HAP-1 (cell line): ENCODE results near the gene LDLRAP1.
A peak's percentile ranks its signal among the peaks of the same experiment; 100 is the strongest.
"Not testable (repeated sequence)": the region's sequence is repeated elsewhere in the genome, so short reads cannot be mapped to it uniquely, and the experiment has no call there.

Experiments used
- DNase-seq, 2 experiments: peaks; one replicate each; pipeline ENCODE4 v3.0.0-alpha.2; 2016 to 2020; ENCODE audit warnings: low spot score in 2 of 2
- H3K27me3 ChIP-seq: fragments of 250-450 bp; sonication (Bioruptor Pico); 2 replicates; pipeline ENCODE4 v1.5.1; 2020; ENCODE audit warnings: low read depth, mild to moderate bottlenecking, moderate library complexity
- H3K36me3 ChIP-seq: fragments of 250-450 bp; sonication (Bioruptor Pico); replicated peaks from 2 replicates; pipeline ENCODE4 v1.5.1; 2020; ENCODE audit warnings: mild to moderate bottlenecking
- H3K4me1 ChIP-seq: fragments of 250-450 bp; sonication (Bioruptor Pico); 2 replicates; pipeline ENCODE4 v1.5.1; 2020; ENCODE audit warnings: mild to moderate bottlenecking
- H3K4me3 ChIP-seq: fragments of 250-450 bp; sonication (Bioruptor Pico); 2 replicates; pipeline ENCODE4 v1.5.1; 2020; ENCODE audit warnings: mild to moderate bottlenecking, moderate library complexity
- H3K9me3 ChIP-seq: fragments of 250-450 bp; sonication (Bioruptor Pico); 2 replicates; pipeline ENCODE4 v1.5.1; 2020; ENCODE audit warnings: mild to moderate bottlenecking, moderate library complexity
- in situ Hi-C: fragments of 300-500 bp; cut with MboI; formaldehyde crosslinking; loops from 3 replicates; pipeline ENCODE4 v1.14.3; 2020; ENCODE audit warnings: low sequenced_read_pairs, inconsistent platforms, mixed read lengths

Gene LDLRAP1

DNA sequence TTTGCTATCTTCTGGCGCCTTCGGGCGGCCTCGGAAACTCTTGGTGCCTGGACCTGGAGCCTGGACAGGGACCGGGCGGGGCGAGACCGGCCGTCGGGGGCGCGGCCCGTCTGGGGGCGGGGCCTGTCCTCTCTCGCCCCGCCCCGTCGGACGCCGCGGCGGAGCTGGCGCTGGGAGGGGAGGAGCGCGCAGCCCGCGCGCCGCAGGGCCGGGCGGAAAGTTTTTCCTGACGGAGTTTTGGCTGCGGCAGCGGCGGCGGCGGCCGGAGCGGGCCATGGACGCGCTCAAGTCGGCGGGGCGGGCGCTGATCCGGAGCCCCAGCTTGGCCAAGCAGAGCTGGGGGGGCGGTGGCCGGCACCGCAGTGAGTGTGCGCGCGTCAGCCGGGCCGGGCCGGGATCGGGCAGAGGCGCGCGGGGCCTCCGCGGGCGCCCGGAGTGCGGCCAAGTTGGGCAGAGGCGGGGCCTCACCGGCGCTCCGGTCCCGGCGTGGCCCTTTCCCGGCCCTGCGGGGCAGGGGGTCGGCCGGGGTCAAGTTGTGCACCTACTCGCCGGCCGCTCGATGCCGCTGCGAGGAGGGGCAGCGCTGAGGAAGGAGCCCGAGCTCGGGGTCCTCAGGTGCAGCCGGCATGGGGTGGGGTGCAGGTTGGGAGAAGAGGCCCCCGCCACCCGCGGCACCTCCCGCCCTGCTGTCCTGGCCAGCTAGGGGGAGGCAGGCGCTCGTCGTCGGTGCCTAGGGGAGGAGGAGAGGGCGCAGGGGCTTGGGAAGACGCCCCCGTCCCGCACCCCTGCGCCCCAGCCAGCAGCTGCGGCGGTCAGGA, at the start of gene LDLRAP1:
Gene LDLRAP1 (plus strand): TSS at position 182 of the 818 bp plus-strand sequence. CDS start 93 bp downstream, at position 275.
- in situ Hi-C loops, result no loop called here
- peak; percentile 51 to 82 for DNase-seq
- H3K4me3 ChIP-seq, result peak within 1 kb of the TSS; percentile 73
- no peaks in the 10 kb centered on the region for H3K9me3 ChIP-seq
- H3K36me3 ChIP-seq, result no peaks in the 10 kb centered on the region
- peaks cover 12% of the 10 kb centered on the region for H3K4me1 ChIP-seq
- H3K27me3 ChIP-seq, result no peaks in the 10 kb centered on the region

DNA sequence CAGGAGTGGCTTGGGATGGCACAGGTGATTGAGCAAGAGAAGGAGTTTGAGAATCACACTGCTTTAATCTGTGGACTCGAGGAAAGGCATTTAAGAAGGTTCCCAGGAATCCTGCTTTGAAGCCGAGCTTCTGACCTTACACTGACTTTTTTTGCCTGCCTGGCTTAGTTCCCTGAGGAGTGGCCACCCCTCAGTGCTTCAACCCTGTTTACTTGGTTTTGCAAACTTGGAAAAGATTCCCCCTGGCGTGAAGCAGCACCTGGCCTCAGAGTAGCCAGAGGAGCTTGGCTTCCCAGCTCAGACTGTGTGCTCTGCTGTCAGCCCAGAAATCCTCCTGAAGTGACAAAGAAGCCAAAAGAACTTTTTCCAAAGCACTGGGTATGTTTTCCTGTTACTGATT, 48.5 kb upstream of the LDLRAP1 start:
- in situ Hi-C loops, result no loop called here
- H3K27me3 ChIP-seq, result no peaks in the 10 kb centered on the region
- H3K4me1 ChIP-seq, result no peaks in the 10 kb centered on the region
- peaks cover 17% of the 10 kb centered on the region for H3K36me3 ChIP-seq
- no peak overlapping the region for H3K4me3 ChIP-seq
- DNase-seq, result no peak
- H3K9me3 ChIP-seq, result no peaks in the 10 kb centered on the region

GRCh38 chr1:25500694-25501093, 42.7 kb upstream of the LDLRAP1 start:
- in situ Hi-C loops, result no loop called here
- Histone ChIP-seq H3K4me1 (no peaks in the 10 kb centered on the region), H3K27me3 (no peaks in the 10 kb centered on the region), H3K9me3 (no peaks in the 10 kb centered on the region), H3K36me3 (peaks cover 4% of the 10 kb centered on the region), H3K4me3 (no peak overlapping the region)
- DNase-seq, result no peak

DNA sequence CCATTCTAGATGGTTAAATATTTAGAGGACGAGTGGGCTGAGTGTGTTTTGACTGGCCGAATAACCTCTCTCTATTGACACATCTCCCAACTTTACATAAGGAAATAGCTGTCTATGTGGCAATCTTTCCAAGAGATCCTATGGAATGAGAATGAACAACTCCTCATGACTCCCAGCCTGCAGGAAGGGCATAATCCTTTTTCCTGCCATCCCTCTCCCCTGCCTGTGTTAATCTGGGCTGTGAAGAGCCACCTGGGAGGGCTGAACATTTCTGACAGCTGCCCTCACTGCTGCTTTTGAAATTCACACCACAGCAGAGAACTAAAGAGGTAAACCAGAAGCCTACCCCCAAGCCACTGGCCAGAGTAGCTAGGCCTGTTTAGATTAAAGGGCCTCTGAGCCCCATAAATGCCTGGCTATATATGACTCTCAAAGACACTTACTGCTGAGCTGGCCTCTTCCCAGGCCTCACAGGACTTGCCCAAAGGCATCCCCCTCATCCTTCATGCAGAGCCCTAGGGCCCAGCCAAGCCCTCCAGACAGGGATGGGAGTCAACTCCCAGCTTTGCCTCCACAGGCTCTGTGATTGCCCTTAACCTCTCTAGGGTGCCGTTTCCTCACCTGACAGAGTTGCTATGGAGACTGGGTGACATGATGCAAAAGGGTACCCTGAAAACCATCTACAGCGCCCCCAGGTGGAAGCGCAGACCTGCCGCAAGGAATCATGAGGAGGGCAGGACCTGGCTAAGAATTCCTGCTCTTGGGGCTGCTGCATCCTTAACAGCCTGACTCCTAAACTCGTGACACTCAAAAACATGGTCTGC, 42.0 kb upstream of the LDLRAP1 start:
- peak in 1 of 2 experiments; percentile 42 for DNase-seq

DNA sequence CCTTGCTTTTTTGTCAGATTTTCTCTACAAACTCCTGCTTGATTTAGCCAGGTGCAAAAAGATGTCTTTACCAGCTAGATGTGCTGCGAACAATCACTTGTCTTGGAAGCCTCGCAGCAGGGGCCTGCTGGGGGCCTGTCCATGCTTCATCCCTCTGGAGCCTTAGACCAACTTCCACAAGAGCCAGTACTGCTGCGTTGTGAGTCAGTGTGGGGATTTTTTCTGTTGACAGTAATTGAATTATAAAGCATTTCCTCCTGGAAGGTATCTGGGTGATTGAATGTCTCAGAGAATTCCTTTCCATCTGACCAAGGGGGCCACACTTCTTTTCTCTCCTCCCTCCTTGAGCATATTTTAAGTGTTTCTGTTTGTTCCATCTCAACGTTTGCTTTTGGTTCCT, 40.4 kb upstream of the LDLRAP1 start:
- H3K27me3 ChIP-seq, result no peaks in the 10 kb centered on the region
- no peaks in the 10 kb centered on the region for H3K9me3 ChIP-seq
- H3K36me3 ChIP-seq, result peaks cover 2% of the 10 kb centered on the region; the same call in 1 of the 2 replicates
- H3K4me1 ChIP-seq, result no peaks in the 10 kb centered on the region
- in situ Hi-C loops, result no loop called here
- DNase-seq, result no peak
- H3K4me3 ChIP-seq, result no peak overlapping the region

More for the DNA sequence above, 42.0 kb upstream of the LDLRAP1 start:
- no peak overlapping the region for H3K4me3 ChIP-seq
- no peaks in the 10 kb centered on the region for H3K27me3 ChIP-seq
- in situ Hi-C loops, result no loop called here
- H3K4me1 ChIP-seq, result no peaks in the 10 kb centered on the region
- H3K36me3 ChIP-seq, result peaks cover 4% of the 10 kb centered on the region
- no peaks in the 10 kb centered on the region for H3K9me3 ChIP-seq

DNA sequence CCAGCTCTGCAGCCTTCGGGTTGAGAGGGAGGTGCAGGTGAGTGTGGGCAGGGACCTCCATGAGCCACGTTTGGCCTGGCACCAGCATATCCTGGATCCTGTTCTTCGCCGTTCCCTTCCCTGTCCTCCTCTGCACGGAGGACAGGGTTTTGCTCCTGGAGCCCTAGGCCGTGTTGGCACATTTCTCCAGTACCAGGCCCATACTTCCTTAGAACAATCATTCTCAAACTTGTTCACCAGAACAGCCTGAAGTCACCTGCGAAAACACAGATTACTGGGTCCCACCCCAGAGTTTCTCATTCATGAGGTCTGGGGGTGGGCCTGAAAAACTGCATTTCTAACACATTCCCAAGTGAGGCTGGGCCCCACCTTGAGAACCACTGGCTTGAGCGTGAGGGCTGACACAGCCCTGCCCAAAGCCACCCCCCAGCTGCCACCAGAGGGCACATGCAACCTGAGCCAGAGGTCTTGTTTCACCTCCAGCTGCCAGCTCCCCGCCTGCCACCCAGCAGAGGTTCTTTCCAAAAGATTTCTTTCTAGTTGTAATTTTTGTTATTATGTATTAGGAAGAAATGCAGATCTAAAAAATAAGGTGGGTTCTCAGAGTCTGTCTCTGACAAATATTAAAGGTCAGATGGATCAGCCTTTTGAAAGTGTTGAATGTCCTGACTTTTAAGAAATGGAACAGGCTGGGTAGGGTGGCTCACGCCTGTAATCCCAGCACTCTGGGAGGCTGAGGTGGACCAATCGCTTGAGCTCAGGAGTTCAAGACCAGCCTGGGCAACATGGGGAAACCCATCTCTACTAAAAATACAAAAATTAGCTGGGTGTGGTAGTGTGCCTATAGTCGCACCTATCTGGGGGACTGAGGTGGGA, 39.6 kb upstream of the LDLRAP1 start:
- no peaks in the 10 kb centered on the region for H3K4me1 ChIP-seq
- peak in 1 of 2 experiments; percentile 47 for DNase-seq
- no peaks in the 10 kb centered on the region for H3K36me3 ChIP-seq
- H3K9me3 ChIP-seq, result no peaks in the 10 kb centered on the region
- H3K27me3 ChIP-seq, result no peaks in the 10 kb centered on the region
- no peak overlapping the region for H3K4me3 ChIP-seq
- in situ Hi-C loops, result no loop called here

DNA sequence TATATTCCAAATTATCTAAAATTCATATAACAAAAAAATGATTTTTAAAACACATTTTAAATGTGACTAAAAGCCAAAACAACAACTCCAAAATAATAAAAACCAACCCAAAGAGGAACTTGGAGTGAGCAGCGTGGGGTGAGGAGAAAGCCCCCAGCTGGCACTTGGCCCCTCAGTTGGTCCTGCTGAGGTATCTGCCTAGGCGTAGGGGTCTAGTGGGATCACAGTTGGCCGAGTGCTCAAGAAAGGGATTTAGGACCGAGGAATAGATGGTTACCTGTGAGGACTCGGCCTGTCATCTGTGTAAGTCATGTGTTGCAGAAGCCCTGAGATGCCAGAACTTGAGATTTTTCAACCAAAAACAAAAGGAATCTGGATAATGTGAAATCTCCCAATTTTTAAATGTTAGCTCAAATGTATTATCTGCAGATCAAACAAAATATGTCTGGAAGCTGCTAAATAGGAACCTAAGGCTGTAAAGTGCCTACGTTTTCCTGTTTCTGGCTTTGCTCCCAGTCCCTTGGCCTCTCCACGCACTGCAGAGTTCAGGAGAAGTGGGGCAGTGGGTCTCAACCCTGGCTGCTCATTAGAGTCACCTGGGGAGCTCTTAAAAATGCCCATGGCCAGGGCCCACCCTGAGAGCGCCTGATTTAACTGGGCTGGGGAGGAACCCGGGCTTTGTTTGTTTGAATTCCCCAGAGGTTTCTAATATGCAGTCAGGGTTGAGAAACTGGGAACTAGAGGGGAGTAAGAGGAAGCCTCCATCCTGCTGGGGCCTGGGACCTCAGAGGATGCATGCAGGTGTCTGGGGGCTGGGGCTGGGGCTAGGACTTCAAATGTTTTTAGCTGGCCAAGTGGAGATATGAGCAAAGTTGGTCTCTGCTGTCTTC, 38.5 kb upstream of the LDLRAP1 start:
- in situ Hi-C loops, result no loop called here
- no peak for DNase-seq
- Histone ChIP-seq H3K27me3 (no peaks in the 10 kb centered on the region), H3K4me1 (no peaks in the 10 kb centered on the region), H3K36me3 (no peaks in the 10 kb centered on the region), H3K4me3 (no peak overlapping the region), H3K9me3 (no peaks in the 10 kb centered on the region)

DNA sequence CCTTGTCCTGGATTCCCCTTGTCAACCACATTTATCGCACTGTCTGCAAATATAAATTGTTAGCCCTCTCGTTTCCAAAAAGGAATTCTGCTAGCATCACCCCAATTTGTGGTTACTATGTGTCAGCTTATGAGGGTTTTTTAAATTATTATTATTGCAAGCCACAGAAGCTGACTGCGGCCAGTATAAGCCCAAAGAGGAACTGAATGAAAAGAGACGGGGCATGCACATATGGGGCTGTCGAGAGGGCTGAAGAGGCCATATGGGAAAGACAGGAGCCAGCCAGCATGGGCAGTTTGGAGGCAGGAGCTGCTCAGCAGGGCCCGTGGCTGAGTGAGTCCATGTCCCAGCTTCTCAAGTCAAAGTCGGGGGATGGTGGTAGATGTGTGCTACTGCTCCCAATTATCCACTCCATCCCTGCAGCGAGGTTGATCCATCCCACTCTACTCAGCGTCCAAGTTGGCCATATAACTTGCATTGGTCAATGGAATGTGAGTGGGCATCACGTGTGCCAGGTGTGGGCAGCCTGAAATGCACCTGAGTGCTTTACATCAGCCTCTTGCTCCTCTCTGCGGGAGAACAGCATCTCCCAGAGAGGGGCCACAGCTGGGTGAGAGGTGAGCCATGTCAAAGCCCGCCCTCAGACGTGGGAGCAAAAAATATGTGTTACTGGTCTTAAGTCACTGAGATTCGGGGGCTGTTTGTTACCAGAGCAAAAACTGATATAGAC, 37.6 kb upstream of the LDLRAP1 start:
- Histone ChIP-seq H3K4me3 (no peak overlapping the region), H3K9me3 (no peaks in the 10 kb centered on the region), H3K36me3 (no peaks in the 10 kb centered on the region), H3K4me1 (no peaks in the 10 kb centered on the region), H3K27me3 (no peaks in the 10 kb centered on the region)
- in situ Hi-C loops, result no loop called here
- no peak for DNase-seq

DNA sequence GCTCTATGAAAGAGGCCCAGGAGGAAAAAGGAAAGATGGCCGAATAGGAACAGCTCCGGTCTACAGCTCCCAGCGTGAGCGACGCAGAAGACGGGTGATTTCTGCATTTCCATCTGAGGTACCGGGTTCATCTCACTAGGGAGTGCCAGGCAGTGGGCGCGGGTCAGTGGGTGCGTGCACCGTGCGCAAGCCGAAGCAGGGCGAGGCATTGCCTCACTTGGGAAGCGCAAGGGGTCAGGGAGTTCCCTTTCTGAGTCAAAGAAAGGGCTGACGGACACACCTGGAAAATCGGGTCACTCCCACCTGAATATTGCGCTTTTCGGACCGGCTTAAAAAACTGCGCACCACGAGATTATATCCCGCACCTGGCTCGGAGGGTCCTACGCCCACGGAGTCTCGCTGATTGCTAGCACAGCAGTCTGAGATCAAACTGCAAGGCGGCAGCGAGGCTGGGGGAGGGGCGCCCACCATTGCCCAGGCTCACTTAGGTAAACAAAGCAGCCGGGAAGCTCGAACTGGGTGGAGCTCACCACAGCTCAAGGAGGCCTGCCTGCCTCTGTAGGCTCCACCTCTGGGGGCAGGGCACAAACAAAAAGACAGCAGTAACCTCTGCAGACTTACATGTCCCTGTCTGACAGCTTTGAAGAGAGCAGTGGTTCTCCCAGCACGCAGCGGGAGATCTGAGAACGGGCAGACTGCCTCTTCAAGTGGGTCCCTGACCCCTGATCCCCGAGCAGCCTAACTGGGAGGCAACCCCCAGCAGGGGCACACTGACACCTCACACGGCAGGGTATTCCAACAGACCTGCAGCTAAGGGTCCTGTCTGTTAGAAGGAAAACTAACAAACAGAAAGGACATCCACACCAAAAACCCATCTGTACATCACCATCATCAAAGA, 36.6 kb upstream of the LDLRAP1 start:
- H3K9me3 ChIP-seq, H3K27me3 ChIP-seq, in situ Hi-C loops, H3K4me3 ChIP-seq, H3K4me1 ChIP-seq, H3K36me3 ChIP-seq: not testable (repeated sequence)
- DNase-seq, result peak in 1 of 2 experiments; percentile 51

GRCh38 chr1:25513666-25514065, 29.7 kb upstream of the LDLRAP1 start:
- in situ Hi-C loops, result no loop called here
- Histone ChIP-seq H3K4me1 (no peaks in the 10 kb centered on the region), H3K36me3 (no peaks in the 10 kb centered on the region), H3K9me3 (no peaks in the 10 kb centered on the region), H3K27me3 (no peaks in the 10 kb centered on the region), H3K4me3 (no peak overlapping the region)
- DNase-seq, result no peak

- Histone ChIP-seq H3K36me3 (no peaks in the 10 kb centered on the region), H3K4me1 (no peaks in the 10 kb centered on the region), H3K4me3 (no peak overlapping the region), H3K27me3 (no peaks in the 10 kb centered on the region), H3K9me3 (no peaks in the 10 kb centered on the region)
- in situ Hi-C loops, result no loop called here
- DNase-seq, result no peak
These were observed 28.4 kb upstream of the LDLRAP1 start for GRCh38 chr1:25515033-25515432.
